Measurements from ENCODE around the gene PHACTR3.

GRCh38 chr20:59591061-59591460 lies 13.3 kb upstream of the PHACTR3 start:
- TF ChIP-seq EZH2 (IDR thresholded peaks at IDR 0.05; ENCODE audit: borderline replicate concordance, low read length) (no peak), CTCF (IDR thresholded peaks at IDR 0.05; ENCODE audit: low read length) (no peak)

Data from OCI-LY1 (cell line).